Measurements from ENCODE around the gene RNF31.

The RNF31 gene

DNA sequence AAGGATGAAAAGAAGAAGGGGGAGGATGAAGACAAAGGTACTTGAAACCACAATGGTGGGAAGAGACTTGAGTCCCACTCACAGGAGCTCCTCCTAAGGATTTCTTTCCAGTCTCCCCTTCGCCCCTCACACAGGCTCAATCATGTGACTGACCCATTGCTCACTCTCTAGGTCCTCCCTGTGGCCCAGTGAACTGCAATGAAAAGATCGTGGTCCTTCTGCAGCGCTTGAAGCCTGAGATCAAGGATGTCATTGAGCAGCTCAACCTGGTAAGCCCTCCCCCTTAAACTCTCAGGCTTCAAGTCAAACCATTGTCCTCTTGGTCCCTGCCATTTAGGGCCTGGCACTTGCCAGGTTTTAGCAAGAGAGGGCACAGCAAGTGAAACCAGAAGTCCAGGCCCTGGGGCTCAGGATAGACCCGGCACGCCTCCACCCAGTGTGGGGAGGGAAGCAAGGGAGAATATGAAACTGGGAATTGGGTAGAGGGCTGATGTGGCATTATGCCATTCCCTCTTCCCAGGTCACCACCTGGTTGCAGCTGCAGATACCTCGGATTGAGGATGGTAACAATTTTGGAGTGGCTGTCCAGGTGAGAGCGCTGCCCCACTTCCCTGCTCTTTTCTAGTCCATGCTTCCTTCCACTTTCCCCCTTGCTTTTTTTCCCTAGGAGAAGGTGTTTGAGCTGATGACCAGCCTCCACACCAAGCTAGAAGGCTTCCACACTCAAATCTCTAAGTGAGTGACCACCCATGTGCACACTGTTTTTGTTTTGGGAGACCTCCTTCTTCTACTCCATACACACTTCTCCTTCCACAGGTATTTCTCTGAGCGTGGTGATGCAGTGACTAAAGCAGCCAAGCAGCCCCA lies 9.5 kb upstream of the RNF31 start:
- no peak for DNase-seq (ENCODE audit: low spot score)

DNA sequence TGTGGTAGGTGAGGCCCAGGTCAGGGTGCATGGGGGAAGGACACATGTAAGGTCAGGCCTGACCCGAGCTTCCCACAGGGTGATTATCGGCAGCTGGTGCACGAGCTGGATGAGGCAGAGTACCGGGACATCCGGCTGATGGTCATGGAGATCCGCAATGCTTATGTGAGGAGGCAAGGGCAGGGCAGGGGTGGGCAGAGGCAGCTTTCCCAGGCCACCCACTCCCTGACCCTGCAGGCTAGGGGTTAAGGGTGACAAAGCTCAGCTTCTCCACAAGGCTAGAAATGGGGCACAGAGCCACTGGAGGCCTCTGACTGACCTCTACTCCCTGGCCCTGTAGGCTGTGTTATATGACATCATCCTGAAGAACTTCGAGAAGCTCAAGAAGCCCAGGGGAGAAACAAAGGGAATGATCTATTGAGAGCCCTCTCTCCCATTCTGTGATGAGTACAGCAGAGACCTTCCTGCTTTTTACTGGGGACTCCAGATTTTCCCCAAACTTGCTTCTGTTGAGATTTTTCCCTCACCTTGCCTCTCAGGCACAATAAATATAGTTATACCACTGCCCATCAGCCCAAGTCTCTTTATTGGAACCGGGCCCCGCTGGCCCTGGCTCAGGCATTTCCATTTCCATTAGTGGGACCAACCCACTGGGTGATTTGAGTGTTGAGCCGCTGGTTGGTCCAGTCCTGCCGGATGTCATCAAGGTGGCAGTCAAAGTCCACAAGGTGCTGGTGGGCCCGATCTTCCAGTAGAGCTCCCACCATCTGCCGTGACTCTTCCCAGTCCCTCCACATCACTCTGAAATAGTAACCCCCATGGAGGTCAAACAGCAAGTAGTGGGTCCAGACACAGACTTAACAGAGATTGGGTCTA lies 8.7 kb upstream of the RNF31 start:
- DNase-seq (ENCODE audit: low spot score): no peak

GRCh38 chr14:24139272-24139934 lies 7.9 kb upstream of the RNF31 start:
- DNase-seq (ENCODE audit: low spot score): no peak

DNA sequence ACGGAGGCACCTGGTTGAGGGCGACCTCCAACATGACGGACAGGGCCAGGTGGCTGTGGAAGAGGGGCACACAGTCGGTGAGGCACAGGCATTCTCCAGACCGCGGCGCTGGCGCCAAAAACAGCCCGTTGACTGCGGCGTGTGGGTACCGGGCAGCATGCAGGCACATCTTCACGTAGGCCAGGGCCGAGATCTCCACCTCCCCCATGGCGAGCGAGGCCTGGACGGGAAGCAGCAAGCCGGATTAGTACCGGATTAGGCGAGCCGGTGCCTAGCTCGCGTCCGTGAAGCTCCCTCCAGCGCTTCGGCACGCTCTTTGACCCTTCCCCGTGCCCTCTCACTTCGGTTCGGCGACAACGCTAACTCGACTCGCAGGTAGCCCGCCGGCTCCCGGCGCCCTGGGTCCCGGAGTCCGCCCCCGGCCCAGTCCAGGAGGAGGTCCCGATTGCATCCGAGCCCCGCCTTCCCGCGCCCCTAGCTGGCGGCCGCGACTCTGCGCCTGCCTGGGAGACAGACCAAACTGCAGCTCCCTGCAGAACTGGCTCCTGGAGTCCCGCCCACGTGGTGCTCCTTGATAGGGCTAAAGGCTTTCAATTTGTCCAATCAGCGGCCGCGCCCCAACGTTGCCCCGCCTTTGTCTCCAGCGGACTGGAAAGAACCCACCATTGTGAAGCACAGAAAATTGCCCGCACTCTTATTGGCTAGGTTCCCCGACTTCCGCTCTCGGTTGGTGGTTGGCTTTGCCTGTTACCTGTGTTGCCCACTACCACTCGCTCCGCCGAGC lies 6.0 kb upstream of the RNF31 start, which contains the start of gene EMC9:
EMC9 (minus strand) TSS at position 495 of the 784 bp plus-strand sequence; CDS start at position 208, 287 bp downstream.
- peak; percentile 100 for DNase-seq (ENCODE audit: low spot score)

DNA sequence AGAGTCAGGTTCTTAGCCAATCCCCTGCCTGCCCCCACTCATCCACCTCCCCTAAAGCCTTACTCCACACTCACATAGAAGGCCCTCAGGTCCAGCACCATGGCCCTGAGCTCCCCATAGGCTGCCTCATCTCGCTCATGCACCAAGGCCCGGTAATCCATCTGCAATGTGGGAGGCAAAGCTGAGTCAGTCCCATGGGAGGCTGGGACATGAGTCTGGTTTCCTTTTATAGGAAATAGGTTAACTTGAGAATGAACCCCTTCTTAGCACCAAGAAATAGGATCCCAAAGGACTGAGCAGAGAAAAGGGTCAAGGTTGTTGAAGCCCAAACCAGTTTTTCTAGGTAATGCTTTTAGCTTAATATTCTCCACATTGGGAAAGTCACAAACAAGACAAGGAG lies 3.8 kb upstream of the RNF31 start:
- no peak for DNase-seq (ENCODE audit: low spot score)

- no peak for DNase-seq (ENCODE audit: low spot score)
These were observed 2.8 kb upstream of the RNF31 start for GRCh38 chr14:24144451-24144850.

- no peak for DNase-seq (ENCODE audit: low spot score)
These were observed 2.1 kb upstream of the RNF31 start for GRCh38 chr14:24145219-24145618.

DNA sequence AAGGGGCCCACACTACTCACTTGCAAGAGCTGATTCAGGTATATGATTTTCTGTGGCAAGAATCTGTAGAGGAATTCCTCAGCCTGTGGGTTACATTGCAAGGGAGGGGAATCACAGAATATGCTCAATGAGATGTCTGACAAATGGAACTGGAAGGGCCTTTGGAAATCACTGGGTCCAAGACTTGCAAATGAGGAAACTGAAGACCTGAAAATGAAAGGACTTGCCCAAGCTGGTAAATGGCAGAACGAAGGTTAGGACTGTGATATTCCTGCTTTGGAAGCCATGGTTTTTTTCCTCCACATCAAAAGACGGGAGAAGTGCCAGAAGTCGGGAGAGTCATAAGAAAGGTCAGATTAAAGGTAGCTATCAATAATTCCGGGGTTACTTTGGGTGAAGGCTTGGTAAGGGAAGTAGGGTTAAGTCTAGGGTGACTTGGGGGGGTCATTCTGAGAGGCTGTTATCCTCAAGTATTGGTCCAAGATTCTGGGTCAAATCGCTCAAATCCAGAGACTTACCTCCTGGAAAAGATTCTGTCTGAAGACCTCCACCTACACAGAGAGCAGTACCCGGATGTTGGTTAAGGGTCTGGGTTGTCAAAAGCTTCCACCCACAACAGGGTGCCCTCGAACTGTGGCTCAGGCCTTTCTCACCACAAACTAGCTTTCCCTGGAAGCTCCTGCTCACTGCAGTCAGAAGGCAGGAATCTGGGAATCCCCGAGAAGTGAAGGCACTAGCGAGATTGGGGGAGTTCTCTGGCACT lies 1.4 kb upstream of the RNF31 start:
- DNase-seq (ENCODE audit: low spot score): no peak

- peak; percentile 94 for DNase-seq (ENCODE audit: low spot score)
These were observed 783 bp upstream of the RNF31 start, which contains the start of gene PSME2 for GRCh38 chr14:24146453-24146977. PSME2 (minus strand) TSS chr14:24146610; CDS start chr14:24146581, 29 bp downstream.

- DNase-seq (ENCODE audit: low spot score): no peak
These were observed 597 bp downstream of the RNF31 start for GRCh38 chr14:24147761-24148428.

DNA sequence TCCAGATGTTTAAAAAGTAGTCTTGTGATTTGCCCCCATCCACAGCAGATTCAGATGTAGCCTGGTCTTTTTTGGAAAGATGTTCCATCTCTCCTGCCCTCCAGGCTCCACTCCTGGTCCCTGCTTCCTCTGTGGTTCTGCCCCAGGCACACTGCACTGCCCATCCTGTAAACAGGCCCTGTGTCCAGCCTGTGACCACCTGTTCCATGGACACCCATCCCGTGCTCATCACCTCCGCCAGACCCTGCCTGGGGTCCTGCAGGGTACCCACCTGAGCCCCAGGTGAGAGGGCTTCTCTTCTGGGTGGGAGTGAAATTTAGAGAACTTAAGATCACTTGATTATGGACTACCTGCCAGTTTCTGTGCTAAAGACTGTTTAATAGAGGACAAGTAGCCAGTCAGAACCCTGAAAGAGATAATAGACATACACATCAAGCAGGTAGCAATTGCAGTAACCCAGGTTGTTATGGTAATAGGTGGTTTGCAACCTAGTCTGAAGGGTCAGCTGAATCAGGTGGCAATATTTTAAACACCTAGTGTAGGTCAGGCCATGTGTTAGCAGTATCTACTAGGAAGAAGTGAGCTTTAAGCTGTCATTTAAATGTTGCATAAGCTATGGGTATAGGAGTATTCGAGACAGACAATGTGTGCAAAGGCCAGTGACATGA lies 2.1 kb downstream of the RNF31 start:
- DNase-seq (ENCODE audit: low spot score): no peak

GRCh38 chr14:24150061-24150460 lies 2.8 kb downstream of the RNF31 start:
- no peak for DNase-seq (ENCODE audit: low spot score)

- DNase-seq (ENCODE audit: low spot score): no peak
These were observed 3.3 kb downstream of the RNF31 start for GRCh38 chr14:24150567-24150966.

GRCh38 chr14:24150993-24151392 lies 3.7 kb downstream of the RNF31 start:
- no peak for DNase-seq (ENCODE audit: low spot score)

DNA sequence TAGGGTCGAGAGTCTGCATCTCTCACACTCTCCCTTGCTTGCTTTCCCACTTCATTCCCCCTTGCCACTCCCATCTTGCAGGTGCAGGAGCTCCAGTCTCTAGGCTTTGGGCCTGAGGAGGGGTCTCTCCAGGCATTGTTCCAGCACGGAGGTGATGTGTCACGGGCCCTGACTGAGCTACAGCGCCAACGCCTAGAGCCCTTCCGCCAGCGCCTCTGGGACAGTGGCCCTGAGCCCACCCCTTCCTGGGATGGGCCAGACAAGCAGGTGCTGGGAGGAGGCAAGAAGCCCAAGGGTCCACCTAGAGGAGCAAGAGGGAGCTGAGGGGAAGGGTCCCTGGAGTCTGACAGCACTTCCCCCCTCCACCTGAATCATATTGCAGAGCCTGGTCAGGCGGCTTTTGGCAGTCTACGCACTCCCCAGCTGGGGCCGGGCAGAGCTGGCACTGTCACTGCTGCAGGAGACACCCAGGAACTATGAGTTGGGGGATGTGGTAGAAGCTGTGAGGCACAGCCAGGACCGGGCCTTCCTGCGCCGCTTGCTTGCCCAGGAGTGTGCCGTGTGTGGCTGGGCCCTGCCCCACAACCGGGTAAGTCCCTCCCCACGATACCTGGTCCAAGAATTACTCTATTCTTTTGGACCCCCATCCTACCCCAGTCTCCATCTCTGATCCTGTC lies 4.2 kb downstream of the RNF31 start:
- DNase-seq (ENCODE audit: low spot score): no peak

DNA sequence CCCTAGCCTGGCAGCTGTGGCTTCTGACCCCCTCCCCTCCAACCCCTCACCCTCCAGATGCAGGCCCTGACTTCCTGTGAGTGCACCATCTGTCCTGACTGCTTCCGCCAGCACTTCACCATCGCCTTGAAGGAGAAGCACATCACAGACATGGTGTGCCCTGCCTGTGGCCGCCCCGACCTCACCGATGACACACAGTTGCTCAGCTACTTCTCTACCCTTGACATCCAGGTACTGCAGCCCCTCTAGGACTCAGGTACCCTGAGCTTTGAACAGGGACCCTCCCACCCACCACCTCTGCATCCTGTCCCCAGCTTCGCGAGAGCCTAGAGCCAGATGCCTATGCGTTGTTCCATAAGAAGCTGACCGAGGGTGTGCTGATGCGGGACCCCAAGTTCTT lies 7.8 kb downstream of the RNF31 start:
- no peak for DNase-seq (ENCODE audit: low spot score)

- no peak for DNase-seq (ENCODE audit: low spot score)
These were observed 9.5 kb downstream of the RNF31 start for GRCh38 chr14:24156840-24157239.

GRCh38 chr14:24157331-24157730 lies 10.0 kb downstream of the RNF31 start:
- no peak for DNase-seq (ENCODE audit: low spot score)

Data from left forelimb (tissue), 1 donor.